EL (cell line): ENCODE data around the gene GALNT11.
A peak's percentile ranks its signal among the peaks of the same experiment; 100 is the strongest.
"Not testable (repeated sequence)": the region's sequence is repeated elsewhere in the genome, so short reads cannot be mapped to it uniquely, and the experiment has no call there.

Source experiments
- DNase-seq: peaks from one replicate; pipeline ENCODE4 v3.0.0-alpha.2; 2016

Gene GALNT11

GRCh38 chr7:152076324-152076821, 50.9 kb downstream of the GALNT11 start:
- peak; percentile 6 for DNase-seq

- no peak for DNase-seq
These were observed 51.8 kb downstream of the GALNT11 start for GRCh38 chr7:152076940-152077933.

GRCh38 chr7:152078025-152078424, 52.6 kb downstream of the GALNT11 start:
- no peak for DNase-seq

DNA sequence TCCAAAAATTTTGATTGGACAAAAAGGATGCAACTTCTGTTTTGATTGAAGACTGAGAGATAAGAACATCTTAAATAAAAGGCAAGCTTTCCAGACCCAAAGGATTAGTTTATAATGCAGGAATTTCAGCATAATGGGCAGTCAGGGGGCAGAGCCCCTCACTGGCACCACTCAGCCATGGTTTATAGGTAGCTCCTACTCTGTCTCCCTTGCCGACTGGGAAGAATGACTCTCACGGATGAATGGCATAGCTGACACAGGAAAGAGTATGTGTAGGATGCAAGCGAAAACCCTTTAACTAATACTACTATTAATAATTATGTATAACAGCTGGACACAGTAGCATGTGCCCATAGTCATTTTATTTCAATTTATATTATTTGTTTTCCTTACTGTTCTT, 53.3 kb downstream of the GALNT11 start:
- DNase-seq: no peak

GRCh38 chr7:152081088-152081487, 55.6 kb downstream of the GALNT11 start:
- peak; percentile 18 for DNase-seq

DNA sequence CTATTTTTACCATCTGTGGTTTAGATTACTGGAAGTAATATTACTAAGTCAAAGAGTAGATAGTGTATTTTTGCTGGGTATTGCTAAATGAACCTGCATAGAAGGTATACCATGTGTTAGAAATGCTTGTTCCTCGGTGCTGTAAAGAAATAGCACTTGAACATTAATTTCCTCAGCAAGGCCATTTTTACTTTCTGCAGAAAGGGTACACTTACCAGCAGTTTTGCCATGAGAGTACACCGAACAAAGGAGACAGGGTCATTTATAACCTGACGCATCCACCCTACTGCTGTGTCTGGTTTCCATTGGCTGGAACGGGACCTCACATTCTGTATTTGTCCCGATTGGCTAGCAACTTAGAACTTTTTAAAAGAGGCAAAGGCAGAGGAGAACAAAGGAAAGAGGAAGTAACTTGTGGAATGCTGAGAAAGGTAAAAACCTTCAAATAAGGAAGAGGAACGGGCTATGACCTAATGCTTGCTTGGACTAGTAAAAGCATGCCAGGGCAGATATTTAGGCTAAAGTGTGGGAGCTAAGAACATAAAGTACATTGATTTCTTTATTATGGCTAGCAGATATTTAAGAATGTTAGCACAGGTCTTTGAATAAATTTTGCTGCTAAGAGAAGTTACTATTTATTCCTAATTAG, 56.7 kb downstream of the GALNT11 start:
- not testable (repeated sequence) for DNase-seq

- no peak for DNase-seq
These were observed 59.7 kb downstream of the GALNT11 start for GRCh38 chr7:152085131-152085530.

GRCh38 chr7:152086513-152086912, 61.0 kb downstream of the GALNT11 start:
- peak; percentile 6 for DNase-seq

DNA sequence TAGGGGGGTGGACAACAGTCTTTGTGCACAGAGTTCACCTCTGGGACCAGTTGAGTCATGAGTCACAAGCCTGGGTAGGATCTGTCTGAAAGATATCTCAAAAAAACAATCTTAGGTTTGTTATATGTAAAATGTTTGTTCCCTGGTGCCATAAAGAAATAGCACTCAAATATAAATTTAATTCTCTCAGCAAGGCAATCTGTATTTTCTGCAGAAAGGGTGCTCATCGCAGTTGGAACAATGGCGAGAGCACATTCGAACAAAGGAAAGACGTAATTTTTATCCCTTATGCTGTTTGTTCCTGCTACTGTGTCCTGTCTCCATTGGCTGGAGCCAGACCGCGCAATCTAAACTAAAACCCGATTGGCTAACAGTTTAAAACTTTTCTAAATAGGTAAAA, 63.7 kb downstream of the GALNT11 start:
- DNase-seq: no peak

DNA sequence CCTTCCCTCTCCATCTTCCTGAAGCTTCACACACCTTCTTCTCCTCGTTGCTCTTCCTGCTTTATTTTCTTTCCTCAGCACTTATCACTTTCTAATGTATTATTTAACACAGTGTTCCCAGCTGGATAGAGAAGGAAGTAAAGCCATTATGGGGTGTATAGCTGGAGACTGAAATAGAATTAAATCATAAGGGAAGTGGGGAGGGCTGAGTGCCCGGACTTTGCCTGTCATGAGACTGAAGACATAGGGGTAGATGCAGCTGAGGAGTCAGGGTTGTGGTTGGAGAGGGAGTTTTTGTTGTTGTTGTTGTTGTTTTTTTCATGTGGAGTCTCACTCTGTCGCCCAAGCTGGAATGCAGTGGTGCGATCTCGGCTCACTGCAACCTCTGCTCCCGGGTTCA, 65.3 kb downstream of the GALNT11 start:
- no peak for DNase-seq

DNA sequence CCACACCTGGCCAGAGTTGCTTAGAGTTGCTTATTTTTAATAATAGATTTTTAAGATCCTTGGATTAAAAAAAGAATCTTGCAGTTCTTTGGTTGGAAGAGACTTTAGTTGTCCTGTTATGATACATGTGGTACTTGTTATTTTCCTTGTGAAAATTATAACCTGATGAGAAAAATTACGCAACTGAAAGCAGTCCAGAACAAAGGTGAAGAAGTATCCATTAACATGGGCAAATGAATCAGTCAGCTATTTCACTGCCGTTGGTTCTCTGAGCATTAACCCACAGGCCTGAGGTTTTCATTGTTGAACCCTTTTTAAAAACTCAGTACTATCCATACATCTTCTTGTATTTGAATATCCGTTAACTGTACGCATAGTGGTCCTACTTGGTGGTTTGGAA, 68.2 kb downstream of the GALNT11 start:
- DNase-seq: no peak

GRCh38 chr7:152095771-152096170, 70.3 kb downstream of the GALNT11 start:
- no peak for DNase-seq

GRCh38 chr7:152097330-152097729, 71.9 kb downstream of the GALNT11 start:
- DNase-seq: no peak

DNA sequence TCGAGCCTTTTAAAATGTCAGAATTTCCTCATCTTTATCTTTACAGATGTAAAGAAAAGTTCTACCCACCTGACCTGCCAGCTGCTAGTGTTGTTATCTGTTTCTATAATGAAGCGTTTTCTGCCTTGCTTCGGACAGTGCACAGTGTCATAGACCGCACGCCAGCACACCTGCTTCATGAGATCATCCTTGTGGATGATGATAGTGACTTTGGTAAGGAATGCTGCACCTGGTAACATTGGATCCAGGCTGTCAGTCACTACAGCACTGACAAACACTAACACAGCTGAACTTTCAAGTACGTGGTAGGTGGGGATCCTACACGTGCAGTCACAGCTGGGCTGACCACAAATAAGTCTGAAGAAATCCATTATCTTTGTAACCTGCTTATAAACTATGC, 77.6 kb downstream of the GALNT11 start:
- DNase-seq: no peak

DNA sequence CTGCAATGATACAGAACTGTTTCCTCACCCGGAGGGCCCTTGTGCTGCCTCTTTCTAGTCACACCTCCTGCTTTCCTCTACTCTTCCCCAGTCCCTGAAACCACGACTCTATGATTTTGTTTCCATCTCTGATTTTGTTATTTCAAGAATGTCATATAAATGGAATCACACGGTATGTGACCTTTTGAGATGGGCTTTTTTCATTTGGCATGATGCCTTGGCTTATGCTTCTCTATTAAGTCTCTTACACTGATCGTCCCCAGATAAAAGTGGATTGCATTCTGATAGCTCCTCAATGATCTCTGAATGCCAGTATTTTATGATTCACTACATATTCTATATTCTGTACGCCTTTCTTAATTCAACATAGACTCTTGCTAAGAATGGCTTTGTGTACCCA, 78.2 kb downstream of the GALNT11 start:
- DNase-seq: peak; percentile 2

DNA sequence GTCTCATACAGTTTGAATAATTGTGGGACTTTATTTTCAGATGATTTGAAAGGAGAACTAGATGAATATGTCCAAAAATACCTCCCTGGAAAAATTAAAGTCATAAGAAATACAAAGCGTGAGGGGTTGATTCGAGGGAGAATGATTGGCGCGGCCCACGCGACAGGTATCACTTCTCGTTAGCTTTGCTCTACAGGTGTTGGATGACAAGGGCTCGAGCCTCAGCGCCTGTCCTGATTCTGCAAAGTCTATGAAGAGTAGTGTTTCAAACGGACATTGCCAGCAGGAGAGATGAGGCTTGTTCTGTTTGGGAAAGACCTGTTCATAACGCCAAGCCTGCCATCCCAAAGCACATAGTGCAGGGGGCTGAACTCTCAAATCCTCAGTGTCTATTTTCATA, 79.7 kb downstream of the GALNT11 start:
- DNase-seq: no peak

- no peak for DNase-seq
These were observed 81.5 kb downstream of the GALNT11 start for GRCh38 chr7:152106990-152107389.

- no peak for DNase-seq
These were observed 82.5 kb downstream of the GALNT11 start for GRCh38 chr7:152107945-152108344.

- no peak for DNase-seq
These were observed 82.9 kb downstream of the GALNT11 start for GRCh38 chr7:152108359-152108758.

- DNase-seq: no peak
These were observed 87.4 kb downstream of the GALNT11 start for GRCh38 chr7:152112829-152113228.

DNA sequence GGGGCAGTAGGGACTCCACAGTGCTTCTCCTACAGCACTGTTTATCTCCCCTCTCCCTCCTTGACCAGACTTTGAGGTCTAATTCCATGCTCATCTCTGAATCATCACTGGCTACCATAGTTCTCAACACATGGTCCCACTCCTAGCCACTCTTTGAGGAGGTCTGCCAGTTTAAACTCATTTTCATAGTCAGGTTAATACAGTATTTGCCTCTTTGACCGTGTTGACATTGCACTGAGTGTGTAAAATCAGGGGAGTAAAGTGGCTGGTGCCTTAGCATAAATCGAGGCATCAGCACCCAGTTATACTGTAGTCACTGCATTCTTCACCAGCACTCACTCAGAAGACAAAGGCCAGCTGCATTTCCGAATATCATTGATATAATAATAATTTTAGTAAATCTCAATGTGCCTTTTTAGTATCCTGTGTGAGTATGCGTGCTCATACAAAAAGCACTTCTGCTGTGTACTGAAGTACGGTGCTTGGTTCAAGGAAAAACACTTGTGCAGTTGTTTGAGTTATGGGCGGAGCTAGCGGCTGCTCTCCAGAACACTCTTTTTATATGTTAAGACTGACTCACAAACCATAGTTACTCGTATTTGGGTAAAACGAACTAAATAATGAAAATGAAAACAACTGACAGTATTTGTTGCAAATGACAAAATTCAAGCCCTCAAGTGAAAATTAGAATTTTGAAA, 89.7 kb downstream of the GALNT11 start:
- no peak for DNase-seq

DNA sequence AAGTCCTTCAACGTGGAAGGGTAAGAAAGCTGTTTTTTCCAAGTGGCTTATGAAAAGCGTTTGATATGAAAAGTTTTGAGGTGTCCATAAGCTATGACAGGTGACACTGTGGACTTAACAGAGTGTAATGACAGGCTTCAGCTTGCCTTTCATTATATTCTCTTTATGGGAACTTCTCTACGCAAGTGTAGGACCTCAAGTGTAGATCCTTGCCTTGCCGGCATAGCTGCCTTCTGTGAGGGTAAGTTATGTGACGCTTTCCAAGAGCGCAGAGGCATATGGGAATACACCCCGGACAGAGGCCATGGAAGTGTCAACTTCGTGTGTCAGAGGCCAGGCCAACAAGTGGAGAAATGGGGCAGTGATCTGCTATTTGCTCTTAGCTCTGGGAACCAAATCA, 91.9 kb downstream of the GALNT11 start:
- DNase-seq: no peak

DNA sequence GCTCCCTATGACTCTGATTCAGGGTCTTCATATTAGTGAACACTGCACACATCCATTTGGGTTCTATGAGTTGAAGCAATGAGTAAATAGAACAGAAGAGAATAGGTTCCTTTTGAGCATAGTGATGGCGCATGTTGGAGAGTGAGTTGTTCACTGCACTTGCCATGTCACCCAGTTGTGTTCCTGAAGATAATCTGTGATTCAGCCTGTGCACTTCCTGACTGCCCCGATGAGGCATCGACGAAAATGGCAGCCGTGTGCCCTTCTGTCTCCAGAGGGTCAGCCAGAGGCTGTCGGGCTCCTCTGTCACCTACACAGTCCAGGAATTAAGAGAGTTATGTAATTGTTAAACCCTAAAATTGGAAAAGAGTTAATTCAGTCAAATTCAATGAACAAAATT, 94.7 kb downstream of the GALNT11 start:
- DNase-seq: no peak
